ENCODE results near the gene LDLRAD3. TPM values are rescaled to one million over a fixed set of nuclear protein-coding genes. Genes with fewer than 3 reads are reported as not detected.
"Not testable (repeated sequence)": the region's sequence is repeated elsewhere in the genome, so short reads cannot be mapped to it uniquely, and the experiment has no call there.

Gene LDLRAD3, protein sequence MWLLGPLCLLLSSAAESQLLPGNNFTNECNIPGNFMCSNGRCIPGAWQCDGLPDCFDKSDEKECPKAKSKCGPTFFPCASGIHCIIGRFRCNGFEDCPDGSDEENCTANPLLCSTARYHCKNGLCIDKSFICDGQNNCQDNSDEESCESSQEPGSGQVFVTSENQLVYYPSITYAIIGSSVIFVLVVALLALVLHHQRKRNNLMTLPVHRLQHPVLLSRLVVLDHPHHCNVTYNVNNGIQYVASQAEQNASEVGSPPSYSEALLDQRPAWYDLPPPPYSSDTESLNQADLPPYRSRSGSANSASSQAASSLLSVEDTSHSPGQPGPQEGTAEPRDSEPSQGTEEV
- 10.7 and 11.0 TPM in 2 replicates for total RNA-seq (2014; rRNA removed; shearing (Covaris generic))
- 4.9 and 7.6 TPM in 2 replicates for polyA plus RNA-seq (2014; cell fraction: nucleus; rRNA removed)

DNA sequence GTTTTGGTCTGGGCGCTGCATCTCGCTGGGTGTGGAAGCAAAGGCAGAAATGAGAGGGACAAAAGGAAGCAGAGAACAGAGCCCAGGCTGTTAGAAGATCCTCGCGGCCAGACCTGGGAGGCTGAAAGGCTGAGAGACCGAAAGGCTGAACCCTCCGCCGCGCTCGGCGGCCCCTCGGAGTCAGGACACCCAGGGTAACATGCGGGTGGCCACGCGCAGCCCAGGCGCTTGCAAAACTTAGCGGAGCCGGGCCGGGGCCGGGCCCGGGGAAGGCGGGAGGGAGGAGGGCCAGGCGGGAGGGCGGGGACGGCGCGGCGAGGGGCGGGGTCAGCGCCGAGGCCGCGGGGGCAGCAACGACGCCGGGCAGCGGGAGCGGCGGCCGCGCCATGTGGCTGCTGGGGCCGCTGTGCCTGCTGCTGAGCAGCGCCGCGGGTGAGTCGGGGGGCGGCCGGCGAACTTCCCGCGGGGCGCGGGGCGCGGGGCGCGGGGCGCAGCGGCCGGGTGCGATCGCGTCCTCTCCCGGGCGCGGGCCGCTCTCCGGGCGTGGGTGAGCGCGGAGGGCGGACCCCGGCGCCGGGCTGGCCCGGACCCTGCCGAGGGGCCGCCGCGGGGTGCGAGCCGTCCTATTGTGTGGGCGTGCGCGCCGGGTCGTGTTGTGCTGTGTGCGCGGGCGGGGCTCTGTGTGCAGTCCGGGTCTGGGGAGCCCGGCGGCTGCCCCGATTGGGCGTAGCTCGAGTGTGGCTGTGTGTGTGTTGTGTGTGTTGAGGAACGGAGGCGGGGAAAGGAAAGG lies at the start of gene LDLRAD3:
Gene LDLRAD3 (plus strand): TSS at position 350 of the 790 bp plus-strand sequence. CDS start 37 bp downstream, at position 387.
- DNase-seq (ENCODE audit: extremely low read depth, low read depth) = peak; percentile 38

DNA sequence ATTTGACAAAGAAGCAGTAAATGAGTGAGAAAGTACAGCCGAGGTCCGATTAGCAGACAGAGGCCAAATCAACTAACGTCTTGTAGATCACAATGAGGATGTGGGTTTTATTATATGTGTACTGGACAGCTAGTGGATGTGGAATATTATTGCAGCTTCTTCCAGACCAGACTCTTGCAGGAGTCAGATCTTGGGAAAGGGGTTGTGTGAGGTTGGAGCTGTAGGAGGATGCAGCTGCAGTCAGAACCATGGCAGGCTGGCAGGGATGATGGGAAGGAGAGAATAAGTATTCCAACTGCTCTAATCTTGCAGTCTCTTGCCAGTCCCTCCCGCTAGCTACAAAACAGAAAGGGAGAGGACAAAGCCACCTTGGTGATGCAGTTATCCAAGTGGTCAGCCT lies 46.8 kb upstream of the LDLRAD3 start:
- no peak for DNase-seq (ENCODE audit: extremely low read depth, low read depth)

DNA sequence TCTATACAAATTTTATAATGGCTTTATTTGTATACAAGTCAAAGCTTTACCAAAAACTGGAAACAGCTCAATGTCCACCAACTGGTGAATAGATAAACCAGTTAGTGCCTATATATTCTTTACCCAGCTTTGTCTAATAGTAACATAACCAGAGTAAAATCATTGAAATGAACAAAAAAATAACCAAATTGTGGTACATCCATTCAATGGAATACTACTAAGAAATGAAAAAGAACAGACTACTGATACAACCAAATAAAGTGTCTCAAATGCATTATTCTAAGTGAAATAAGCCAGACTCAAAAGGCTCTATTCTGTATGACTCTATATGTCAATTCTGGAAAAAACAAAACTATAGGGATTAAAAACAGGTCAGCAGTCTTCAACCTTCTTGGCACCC lies 40.9 kb upstream of the LDLRAD3 start:
- no peak for DNase-seq (ENCODE audit: extremely low read depth, low read depth)

DNA sequence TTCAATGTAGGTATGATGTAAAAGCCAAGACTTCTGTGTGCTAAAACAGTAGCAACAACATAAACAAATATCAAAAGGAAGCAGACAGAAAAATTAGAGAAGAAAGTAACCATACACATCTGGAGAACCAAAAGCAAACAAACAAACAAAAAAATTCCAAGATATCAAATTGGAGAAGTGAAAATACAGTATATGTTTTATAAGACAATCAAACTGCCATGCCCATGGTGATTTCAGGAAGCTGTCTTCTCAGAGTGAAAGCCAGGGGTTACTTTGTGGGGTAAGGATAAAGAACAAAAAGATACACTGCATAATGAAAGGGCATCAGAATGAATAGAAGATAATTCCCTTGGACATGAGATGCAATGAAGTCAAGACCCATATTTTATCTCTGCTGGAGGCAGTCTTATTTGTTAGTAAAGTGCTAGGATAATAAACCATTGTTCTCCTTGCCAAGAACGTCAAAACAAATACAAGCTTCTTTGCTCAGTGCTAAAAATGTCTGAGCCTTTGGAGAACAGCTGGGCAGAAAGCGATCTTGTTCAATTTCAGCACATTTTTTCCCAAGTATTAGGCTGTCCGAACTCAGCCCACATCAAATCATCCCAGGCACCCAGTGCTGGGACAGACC lies 38.1 kb upstream of the LDLRAD3 start:
- DNase-seq (ENCODE audit: extremely low read depth, low read depth) = no peak

DNA sequence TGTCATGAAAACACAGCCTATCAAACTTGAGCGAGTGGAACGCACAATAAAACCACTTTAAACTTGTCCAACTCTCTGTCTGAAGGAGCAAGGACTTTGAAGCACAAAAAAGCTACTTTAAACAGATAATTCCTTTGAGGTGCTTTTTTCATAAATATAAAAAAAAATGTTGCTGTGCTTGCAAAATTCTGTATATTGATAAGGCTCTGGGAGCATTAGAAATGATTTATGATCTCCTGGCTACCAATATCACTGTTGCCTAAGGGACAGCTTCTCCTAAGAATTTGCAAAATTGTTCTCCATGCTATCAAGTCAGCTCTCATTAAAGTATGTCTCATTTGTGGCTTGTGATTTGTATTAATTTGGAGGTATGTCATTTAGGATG lies 37.6 kb upstream of the LDLRAD3 start:
- DNase-seq (ENCODE audit: extremely low read depth, low read depth) = no peak

DNA sequence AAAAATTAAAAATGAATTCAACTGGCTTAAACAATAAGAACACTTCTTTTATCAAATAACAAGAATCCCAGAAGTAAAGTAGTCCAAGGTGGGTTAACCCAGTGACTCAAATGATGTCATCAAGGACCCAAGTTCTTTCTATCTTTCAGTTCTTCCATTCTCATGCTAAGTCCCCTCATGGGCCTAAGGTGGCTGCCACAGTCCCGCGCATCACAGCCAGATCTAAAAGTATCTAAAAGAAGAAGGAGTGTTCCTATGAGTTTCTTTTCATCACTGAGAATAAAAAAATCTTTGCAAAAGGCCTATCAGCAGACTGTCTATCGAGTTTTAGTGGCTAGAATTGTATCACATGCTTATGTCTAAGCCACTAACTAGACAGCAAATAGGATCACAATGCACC lies 37.2 kb upstream of the LDLRAD3 start:
- DNase-seq (ENCODE audit: extremely low read depth, low read depth) = no peak

DNA sequence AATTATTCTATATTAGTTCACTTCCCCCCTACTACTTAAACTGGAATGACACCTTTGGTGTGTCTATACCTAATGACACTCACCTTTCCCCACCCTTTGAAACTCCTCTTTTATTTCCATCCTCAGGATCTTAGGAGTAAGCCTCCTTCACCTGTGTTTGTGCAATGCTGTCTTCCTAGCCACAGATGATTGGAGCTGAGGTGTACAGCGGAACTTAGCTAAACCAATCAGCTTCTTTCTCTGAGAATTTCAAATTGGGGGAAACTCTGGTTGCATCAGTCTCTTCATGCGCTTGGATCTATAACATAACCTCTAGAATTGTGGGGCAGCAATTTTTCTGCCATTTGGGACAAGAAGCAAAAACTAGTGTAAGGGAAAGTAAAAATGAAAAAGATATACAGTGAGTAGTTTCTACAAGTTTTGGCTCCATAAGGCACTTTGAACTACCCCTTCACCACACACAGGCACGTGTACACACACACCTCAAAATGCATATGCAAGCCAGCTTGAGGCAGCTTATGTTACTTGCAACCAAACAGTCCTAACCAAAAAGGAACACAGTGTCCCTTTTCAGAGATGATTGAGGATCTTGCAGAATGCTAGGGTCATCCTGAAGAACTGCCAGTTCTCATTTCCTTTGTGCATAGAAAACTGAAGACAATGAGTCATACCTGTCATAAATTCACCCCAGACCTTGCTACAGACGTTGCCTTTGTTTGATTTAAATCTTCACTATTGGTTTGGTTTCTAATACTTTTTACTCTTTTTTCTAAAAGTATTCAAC lies 36.0 kb upstream of the LDLRAD3 start:
- no peak for DNase-seq (ENCODE audit: extremely low read depth, low read depth)

DNA sequence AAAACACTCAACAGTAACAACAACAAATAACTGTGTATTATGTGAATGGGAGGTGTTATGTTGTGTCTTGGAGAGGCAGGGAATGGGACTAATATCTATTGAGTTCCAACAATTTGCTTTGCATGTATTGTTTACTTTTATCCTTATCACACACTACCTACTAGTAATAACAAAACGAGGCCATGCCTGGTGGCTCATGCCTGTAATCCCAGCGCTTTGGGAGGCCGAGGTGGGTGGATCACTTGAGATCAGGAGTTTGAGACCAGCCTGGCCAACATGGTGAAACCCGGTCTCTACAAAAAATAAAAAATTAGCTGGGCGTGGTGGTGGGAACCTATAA lies 35.5 kb upstream of the LDLRAD3 start:
- not testable (repeated sequence) for DNase-seq (ENCODE audit: extremely low read depth, low read depth)

DNA sequence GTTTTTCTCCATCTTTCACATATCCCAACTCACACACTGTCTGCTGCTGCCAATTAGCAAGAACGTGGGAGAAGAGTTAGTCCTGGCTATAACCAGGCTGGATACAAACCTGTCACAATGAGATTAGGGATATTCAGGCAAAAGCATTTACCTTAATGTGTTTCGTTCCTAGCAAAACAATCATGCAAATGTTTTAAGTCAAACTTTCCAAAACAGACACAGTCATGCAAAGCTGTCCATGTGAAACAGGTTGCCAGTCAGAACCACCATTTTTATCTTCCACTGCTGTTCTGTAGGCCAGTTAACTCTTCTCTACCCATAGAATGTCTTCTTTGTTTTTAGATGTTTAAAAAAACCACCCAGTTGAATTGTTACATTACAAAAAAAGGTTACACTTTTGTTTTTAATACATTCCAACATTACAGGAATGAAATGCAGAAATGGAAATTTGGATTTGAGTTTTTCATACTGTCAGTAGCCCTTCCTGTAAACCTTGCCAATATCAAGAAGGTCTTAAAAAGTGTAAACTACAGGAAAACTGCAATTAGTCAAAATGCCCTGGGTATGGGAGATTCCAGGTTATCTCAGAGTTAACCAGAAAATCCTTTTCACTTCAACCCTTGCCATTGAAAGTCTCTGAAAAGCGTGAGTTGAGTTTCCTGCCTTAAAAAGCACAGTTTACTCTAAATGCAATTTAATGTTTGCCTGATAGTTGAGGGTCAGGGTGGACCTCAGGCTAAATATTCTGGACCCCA lies 34.2 kb upstream of the LDLRAD3 start:
- no peak for DNase-seq (ENCODE audit: extremely low read depth, low read depth)

DNA sequence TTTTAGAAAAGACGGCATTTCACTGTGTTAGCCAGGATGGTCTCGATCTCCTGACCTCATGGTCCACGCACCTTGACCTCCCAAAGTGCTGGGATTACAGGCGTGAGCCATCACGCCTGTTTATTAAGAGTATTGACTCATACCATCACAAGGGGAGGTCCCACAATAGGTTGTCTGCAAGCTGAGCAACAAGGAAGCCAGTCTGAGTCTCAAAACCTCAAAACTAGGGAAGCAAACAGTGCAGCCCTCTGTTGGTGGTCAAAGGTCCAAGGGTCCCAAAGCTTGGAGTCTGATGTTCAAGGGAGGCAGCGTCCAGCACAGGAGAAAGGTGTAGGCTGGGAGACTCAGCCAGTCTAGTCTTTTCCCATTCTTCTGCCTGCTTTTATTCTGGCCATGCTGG lies 32.8 kb upstream of the LDLRAD3 start:
- DNase-seq (ENCODE audit: extremely low read depth, low read depth) = no peak

DNA sequence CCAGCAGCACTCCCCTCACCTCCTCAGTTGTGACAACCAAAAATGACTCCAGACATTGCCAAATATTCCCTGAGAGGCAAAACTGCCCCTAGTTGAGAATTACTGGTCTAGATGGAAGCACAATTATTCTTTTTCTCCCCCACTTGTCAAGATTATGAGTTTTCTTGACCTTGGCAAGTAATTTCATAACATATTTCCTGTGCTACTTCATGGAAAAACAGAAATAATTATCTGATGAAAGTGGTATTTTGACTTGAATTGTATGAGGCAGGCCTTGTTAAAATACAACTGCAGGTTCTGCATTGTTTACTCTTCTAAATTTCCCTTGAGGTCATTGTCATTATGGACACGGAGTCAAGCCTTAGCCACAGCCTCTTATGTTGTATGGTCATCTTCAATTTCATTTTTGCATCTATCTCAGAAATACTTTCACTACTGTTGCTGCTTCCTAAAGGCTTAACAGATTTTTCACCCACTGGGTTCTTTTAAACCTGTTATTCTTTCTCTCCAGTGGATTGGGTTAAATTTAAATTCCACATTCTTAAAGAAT lies 32.2 kb upstream of the LDLRAD3 start:
- no peak for DNase-seq (ENCODE audit: extremely low read depth, low read depth)

DNA sequence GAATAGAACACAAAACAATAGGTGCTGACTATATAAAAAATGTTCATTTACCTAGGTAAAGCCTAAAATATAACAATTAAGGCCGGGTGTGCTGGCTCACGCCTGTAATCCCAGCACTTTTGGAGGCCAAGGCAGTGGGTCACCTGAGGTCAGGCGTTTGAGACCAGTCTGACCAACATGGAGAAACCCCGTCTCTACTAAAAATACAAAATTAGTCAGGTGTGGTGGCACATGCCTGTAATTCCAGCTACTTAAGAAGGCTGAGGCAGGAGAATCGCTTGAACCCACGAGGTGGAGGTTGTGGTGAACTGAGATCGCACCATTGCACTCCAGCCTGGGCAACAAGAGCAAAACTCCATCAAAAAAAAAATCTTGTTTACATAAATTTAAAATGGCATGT lies 31.4 kb upstream of the LDLRAD3 start:
- not testable (repeated sequence) for DNase-seq (ENCODE audit: extremely low read depth, low read depth)

DNA sequence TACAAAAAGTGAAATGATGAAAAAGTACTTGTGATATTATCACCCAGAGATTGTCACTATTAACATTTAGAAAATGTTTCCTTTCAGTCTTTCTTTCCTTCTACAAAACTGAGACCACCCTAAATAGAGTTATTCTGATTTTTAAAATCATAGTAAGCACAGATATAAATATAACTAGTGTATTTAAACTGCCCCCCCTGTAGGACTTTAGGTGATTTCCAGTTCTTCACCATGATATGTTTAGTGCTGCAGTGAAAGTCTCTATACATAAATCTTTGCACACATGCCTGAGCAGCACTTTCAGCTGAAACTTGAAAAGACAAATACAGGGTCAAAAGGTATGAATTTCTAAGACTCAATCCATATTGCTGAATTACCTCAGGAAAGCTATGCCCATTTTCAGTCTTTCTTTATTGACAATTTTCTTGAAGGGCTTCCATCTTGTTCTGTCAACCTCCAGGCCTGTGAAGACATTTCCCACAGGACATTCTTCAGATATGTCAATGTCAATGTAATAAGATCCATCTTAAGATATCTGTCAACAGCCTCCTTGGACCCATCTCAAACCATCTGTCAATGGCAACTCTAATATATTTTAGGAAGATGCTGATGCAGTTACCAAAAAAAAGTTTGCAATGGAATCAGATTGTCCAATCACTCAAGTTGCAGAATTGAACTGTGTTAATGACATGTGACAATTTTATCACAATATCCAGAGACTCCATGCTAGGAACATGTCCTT lies 30.8 kb upstream of the LDLRAD3 start:
- no peak for DNase-seq (ENCODE audit: extremely low read depth, low read depth)

DNA sequence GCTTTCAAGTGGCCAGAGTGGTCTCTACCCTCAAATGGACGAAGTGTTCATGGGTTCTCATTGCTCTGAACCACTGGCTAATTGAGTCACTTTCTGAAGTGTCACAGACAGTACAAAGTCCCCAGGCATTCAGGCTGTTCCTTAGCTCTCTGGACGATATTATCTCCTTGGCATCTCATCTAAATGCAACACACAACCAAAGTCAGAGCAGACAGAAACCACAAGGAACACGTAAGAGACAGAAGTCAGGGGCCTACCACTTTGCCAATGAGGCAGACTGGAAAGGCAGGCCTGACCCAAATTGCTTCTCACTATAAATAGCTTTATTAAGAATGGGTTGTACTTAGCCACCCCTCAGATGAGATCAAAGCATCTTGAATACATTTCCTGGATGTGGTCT lies 29.0 kb upstream of the LDLRAD3 start:
- no peak for DNase-seq (ENCODE audit: extremely low read depth, low read depth)

DNA sequence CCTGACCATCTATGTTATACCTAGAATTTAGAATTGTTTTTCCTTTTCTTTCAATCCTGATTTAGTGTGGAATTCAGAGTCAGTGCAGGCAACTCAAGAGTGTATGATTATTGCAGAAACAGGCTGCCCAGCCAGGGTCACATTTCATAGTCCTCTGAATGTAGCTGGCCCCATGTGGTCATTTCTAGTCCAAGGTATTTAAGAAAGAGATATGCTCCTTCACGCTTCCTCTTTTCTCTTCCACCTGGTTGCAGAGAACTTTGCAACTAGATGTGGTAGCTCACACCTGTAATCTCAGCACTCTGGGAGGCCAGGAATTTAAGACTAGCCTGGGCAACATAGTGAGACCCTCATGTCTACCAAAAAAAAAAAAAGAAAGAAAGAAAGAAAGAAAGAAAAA lies 27.6 kb upstream of the LDLRAD3 start:
- no peak for DNase-seq (ENCODE audit: extremely low read depth, low read depth)

DNA sequence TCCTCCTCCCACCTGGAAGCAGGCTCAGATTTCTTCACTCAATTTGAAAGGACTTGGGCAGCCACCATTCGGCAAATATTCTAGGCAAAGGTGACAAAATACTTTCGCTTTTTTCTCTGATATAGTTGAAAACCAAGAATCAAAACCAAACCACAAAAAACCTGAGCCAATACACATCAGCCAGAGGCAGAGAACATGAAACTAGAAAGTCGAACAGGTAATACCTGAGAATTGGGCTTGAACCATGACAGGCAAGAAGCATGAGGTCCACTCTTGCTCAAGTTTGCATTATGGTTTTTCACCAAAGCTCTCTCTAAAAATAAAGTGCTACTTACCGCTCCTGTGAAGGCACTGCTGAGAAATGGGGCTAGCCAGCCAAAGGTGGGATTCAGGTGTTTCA lies 26.2 kb upstream of the LDLRAD3 start:
- no peak for DNase-seq (ENCODE audit: extremely low read depth, low read depth)

DNA sequence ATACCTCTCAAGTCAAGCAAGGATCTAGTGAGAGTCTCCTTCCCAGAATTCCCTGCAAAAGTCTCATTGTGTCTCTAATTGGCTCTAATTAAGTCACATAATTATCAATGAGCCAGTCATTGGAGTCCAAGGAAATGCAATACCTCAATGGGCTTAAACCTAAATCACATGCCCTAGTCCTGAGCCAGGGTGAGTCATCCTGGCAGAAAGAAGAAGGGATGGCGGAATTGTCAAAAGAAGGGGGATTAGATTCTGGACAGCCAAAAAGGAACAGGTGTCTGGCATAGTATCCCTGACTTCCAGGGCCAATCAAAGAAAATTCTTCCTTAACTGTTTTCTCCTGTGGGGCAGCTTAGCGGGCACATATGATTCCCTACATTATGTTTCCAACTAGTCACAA lies 25.1 kb upstream of the LDLRAD3 start:
- DNase-seq (ENCODE audit: extremely low read depth, low read depth) = no peak

DNA sequence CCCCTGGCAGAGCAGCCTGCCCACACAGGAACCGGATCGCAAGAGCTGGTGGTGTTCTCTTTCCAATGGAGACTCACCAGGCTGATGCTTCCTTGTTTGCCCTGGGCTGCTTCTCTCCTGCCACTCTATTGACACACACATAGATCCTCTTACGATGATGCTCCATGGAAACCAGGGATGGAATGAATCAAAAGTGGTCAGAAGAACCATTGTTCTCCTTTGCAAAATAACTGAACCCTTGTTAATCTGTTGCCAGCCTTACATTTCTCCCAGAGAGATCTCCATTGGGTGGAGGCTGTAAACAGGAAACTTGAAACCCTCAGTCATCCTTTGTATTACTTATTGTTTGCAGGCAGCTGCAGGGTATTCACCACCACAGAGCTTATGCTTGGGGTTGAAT lies 24.6 kb upstream of the LDLRAD3 start:
- no peak for DNase-seq (ENCODE audit: extremely low read depth, low read depth)

DNA sequence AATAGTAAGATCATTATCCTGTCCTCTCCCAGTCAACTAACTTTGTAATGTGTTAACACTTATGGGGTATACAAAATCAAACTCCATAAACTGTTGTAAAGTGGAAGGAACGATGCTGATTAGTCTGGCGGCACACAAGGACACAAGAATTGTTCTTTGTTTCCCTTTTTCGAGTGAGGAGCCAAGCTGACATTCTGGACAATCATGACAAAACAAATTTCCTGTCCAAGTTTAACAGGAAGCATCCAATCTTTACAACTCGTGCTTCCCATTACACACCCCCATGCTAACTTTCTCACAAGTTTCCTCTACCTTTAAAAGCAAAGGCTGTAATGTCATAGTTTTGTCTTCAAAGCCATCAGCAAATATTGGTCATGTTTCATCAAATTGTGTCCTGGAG lies 20.4 kb upstream of the LDLRAD3 start:
- no peak for DNase-seq (ENCODE audit: extremely low read depth, low read depth)

All from NCI-H460 (cell line).